HCT116 (cell line): ENCODE measurements around the gene EHD3.

ENCODE experiments used
- POLR2A ChIP-seq: IDR thresholded peaks from 2 replicates; pipeline ENCODE4 v1.7.0; 2011; ENCODE audit warnings: borderline replicate concordance; ENCODE audit not compliant: insufficient read depth, insufficient read length; ENCODE audit errors: extremely low read depth
- POLR2AphosphoS5 ChIP-seq: IDR thresholded peaks from 2 replicates; pipeline ENCODE4 v1.6.1; 2011; ENCODE audit warnings: mild to moderate bottlenecking, low read depth, low read length, moderate library complexity
- TF ChIP-seq, protein P1 (sequence below): IDR thresholded peaks from 2 replicates; pipeline ENCODE4 v1.6.1; 2012

DNA sequence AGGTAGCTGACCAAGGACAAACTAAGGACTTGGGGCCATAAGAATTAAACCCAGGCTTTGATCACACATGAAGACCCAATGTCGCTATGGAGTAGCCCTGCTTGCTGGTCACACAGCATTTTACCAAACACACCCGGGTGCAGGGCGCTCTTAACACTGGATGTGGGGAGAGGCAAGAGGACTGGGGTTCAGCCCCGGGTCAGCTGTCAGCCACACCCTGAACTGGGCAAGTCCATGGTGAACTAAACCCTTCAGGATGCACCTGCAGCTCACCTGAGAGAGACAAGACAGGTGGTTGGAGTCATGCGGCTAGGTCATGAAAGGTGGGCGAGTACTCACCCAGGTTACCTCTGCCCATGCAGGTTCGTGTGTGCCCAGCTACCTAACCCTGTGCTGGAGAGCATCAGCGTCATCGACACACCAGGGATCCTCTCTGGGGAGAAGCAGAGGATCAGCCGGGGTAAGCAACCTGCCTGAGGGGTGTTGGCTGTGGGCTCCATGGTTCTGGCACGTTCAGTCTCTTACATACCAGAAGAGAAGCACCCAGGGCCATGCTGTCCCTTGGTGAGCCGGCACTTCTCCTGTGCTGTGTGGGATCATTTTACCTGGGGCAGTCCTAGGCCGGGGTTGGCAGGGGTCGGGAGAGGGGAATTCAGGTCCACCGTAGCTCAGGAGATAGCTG, 15.2 kb downstream of the EHD3 start:
- TF ChIP-seq POLR2AphosphoS5, result no peak
- TF ChIP-seq, protein P1, sequence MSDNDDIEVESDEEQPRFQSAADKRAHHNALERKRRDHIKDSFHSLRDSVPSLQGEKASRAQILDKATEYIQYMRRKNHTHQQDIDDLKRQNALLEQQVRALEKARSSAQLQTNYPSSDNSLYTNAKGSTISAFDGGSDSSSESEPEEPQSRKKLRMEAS, result no peak
- no peak for TF ChIP-seq POLR2A
